Measurements from ENCODE around the gene EEF2. TPM values are rescaled to one million over a fixed set of nuclear protein-coding genes. Genes with fewer than 3 reads are reported as not detected.
"Not testable (repeated sequence)": the region's sequence is repeated elsewhere in the genome, so short reads cannot be mapped to it uniquely, and the experiment has no call there.

Gene EEF2
- total RNA-seq, 3 donors from 2014 or later: 1,826 to 2,582 (median 2,012) TPM

GRCh38 chr19:4009990-4010807 is 24.9 kb upstream of the EEF2 start:
- intact Hi-C loops (cut with DNase I, micrococcal nuclease): no loop called here
- Histone ChIP-seq H3K36me3 (ENCODE audit: low read depth) (peaks cover 3% of the 10 kb centered on the region), H3K4me3 (no peak overlapping the region), H3K4me1 (ENCODE audit: low read depth) (peaks cover 24% of the 10 kb centered on the region), H3K9me3 (no peaks in the 10 kb centered on the region)
- ATAC-seq: no peak
- no peak for DNase-seq
- no peak for TF ChIP-seq CTCF (IDR thresholded peaks at IDR 0.05)

GRCh38 chr19:4007836-4008539 is 22.7 kb upstream of the EEF2 start:
- Histone ChIP-seq H3K9me3 (no peaks in the 10 kb centered on the region), H3K4me1 (ENCODE audit: low read depth) (peaks cover 24% of the 10 kb centered on the region), H3K36me3 (ENCODE audit: low read depth) (no peaks in the 10 kb centered on the region), H3K4me3 (peak overlapping the region; percentile 84)
- no peak for TF ChIP-seq CTCF (IDR thresholded peaks at IDR 0.05)
- DNase-seq (peak in 2 of 3 donors; percentile 41 to 51), ATAC-seq (peak; percentile 1)
- intact Hi-C loops (cut with DNase I, micrococcal nuclease): no loop called here

- H3K4me1 ChIP-seq (ENCODE audit: low read depth): peaks cover 24% of the 10 kb centered on the region
- no peaks in the 10 kb centered on the region for H3K36me3 ChIP-seq (ENCODE audit: low read depth)
- DNase-seq: peak; percentile 93 to 97 (median 97)
- intact Hi-C loops (cut with DNase I, micrococcal nuclease): no loop called here
- no peak for TF ChIP-seq CTCF (IDR thresholded peaks at IDR 0.05)
- peak within 1 kb of the TSS; percentile 84 for H3K4me3 ChIP-seq
- H3K9me3 ChIP-seq: no peaks in the 10 kb centered on the region
- ATAC-seq: peak; percentile 95
Measured at GRCh38 chr19:4007021-4007835, 22.0 kb upstream of the EEF2 start, which contains the start of gene PIAS4. Gene PIAS4, plus strand, starts transcription at chr19:4007736. Its CDS starts 25 bp downstream, at chr19:4007761.

GRCh38 chr19:4005436-4005835 is 20.2 kb upstream of the EEF2 start:
- DNase-seq; intact Hi-C loops (cut with DNase I, micrococcal nuclease); H3K9me3 ChIP-seq; ATAC-seq; H3K36me3 ChIP-seq (ENCODE audit: low read depth); H3K4me3 ChIP-seq: not testable (repeated sequence)
- H3K4me1 ChIP-seq (ENCODE audit: low read depth): peaks cover 16% of the 10 kb centered on the region

- H3K9me3 ChIP-seq; H3K4me1 ChIP-seq (ENCODE audit: low read depth); intact Hi-C loops (cut with DNase I, micrococcal nuclease); H3K4me3 ChIP-seq; DNase-seq; H3K36me3 ChIP-seq (ENCODE audit: low read depth); ATAC-seq: not testable (repeated sequence)
Measured at GRCh38 chr19:4000798-4001197, 15.5 kb upstream of the EEF2 start.

- not testable (repeated sequence) for H3K4me3 ChIP-seq; H3K4me1 ChIP-seq (ENCODE audit: low read depth); DNase-seq; H3K36me3 ChIP-seq (ENCODE audit: low read depth); ATAC-seq; H3K9me3 ChIP-seq
- intact Hi-C loops (cut with DNase I, micrococcal nuclease): loop anchor here in 1 of 2 donors (10.0 kb wide), 1 partner anchor 46 kb away; no protein-coding TSS in a partner anchor
Measured at GRCh38 chr19:3998667-3999412, 13.6 kb upstream of the EEF2 start.

Measured in mucosa of descending colon (tissue), 3 donors.